Colonic mucosa (tissue), 4 donors: ENCODE data around the gene METTL21A. TPM values are rescaled to one million over a fixed set of nuclear protein-coding genes. Genes with fewer than 3 reads are reported as not detected.
A peak's percentile ranks its signal among the peaks of the same experiment; 100 is the strongest.

ENCODE experiments used
- DNase-seq: peaks from one replicate; pipeline ENCODE4 v3.0.0-alpha.2; 2020
- H3K27ac ChIP-seq: fragments of 200-600 bp; one replicate; pipeline ENCODE4 v1.8.0; 2021
- H3K27me3 ChIP-seq: fragments of 200-600 bp; one replicate; pipeline ENCODE4 v1.8.0; 2021
- H3K36me3 ChIP-seq: fragments of 200-600 bp; one replicate; pipeline ENCODE4 v1.8.0; 2021
- H3K4me1 ChIP-seq: fragments of 200-600 bp; one replicate; pipeline ENCODE4 v1.8.0; 2021; ENCODE audit warnings: mild to moderate bottlenecking
- H3K4me3 ChIP-seq: fragments of 200-600 bp; one replicate; pipeline ENCODE4 v1.8.0; 2021
- H3K9ac ChIP-seq, 2 donors: one replicate each; pipeline ENCODE4 v1.7.0; 2013; ENCODE audit warnings: control low read depth in 2 of 2, low read depth in 2 of 2, low read length in 2 of 2
- H3K9me3 ChIP-seq: fragments of 200-600 bp; one replicate; pipeline ENCODE4 v1.8.0; 2021
- CTCF ChIP-seq: fragments of 200-600 bp; IDR thresholded peaks from one replicate; pipeline ENCODE4 v1.8.0; 2022; ENCODE audit warnings: antibody characterized with exemption, mild to moderate bottlenecking
- intact Hi-C: fragments of 100-400 bp; cut with DNase I; formaldehyde crosslinking; loops from one replicate; pipeline ENCODE4 v1.14.1; 2022
- total RNA-seq, 2 donors: library from RNA; stranded (reverse); fragmentation: NEBNext Ultra II Directional in 1 of 2; extraction: Animal tissue kit (Norgen Biotek cat#: 25700) in 1 of 2; gene quantifications; one replicate each; pipeline ENCODE4 v1.2.1, GENCODE V29; 2021
- donor health status: healthy.
- donor health status: DM: no; HTN: no; CAD: no.
- donor health status: DM: no; HTN: no; CAD: no.

Gene METTL21A
- total RNA-seq, 2 donors from 2014 or later, result 14.2 to 20.3 TPM

GRCh38 chr2:207594731-207595130, 30.5 kb downstream of the METTL21A start:
- Histone ChIP-seq H3K4me1 (no peaks in the 10 kb centered on the region), H3K9ac (no peak overlapping the region), H3K27me3 (no peaks in the 10 kb centered on the region), H3K36me3 (peaks cover 6% of the 10 kb centered on the region), H3K27ac (no peak overlapping the region), H3K4me3 (no peak overlapping the region), H3K9me3 (no peaks in the 10 kb centered on the region)
- DNase-seq, result no peak
- intact Hi-C loops, result no loop called here
- TF ChIP-seq CTCF, result no peak

- no peak for DNase-seq
- no peak overlapping the region for H3K4me3 ChIP-seq
- no peak overlapping the region for H3K9ac ChIP-seq
- no peaks in the 10 kb centered on the region for H3K9me3 ChIP-seq
- peaks cover 6% of the 10 kb centered on the region for H3K36me3 ChIP-seq
- TF ChIP-seq CTCF, result no peak
- H3K27me3 ChIP-seq, result no peaks in the 10 kb centered on the region
- no peaks in the 10 kb centered on the region for H3K4me1 ChIP-seq
- no peak overlapping the region for H3K27ac ChIP-seq
- intact Hi-C loops, result no loop called here
These were observed 30.9 kb downstream of the METTL21A start for GRCh38 chr2:207594264-207594663.

- H3K4me3 ChIP-seq, result no peak overlapping the region
- H3K9ac ChIP-seq, result no peak overlapping the region
- no peak for DNase-seq
- H3K27me3 ChIP-seq, result no peaks in the 10 kb centered on the region
- H3K27ac ChIP-seq, result no peak overlapping the region
- H3K9me3 ChIP-seq, result no peaks in the 10 kb centered on the region
- no peak for TF ChIP-seq CTCF
- intact Hi-C loops, result no loop called here
- H3K36me3 ChIP-seq, result peaks cover 3% of the 10 kb centered on the region
- no peaks in the 10 kb centered on the region for H3K4me1 ChIP-seq
These were observed 31.9 kb downstream of the METTL21A start for GRCh38 chr2:207593277-207593676.

- no peaks in the 10 kb centered on the region for H3K9me3 ChIP-seq
- no peak overlapping the region for H3K9ac ChIP-seq
- DNase-seq, result no peak
- intact Hi-C loops, result no loop called here
- H3K4me1 ChIP-seq, result no peaks in the 10 kb centered on the region
- no peaks in the 10 kb centered on the region for H3K36me3 ChIP-seq
- H3K4me3 ChIP-seq, result no peak overlapping the region
- H3K27ac ChIP-seq, result no peak overlapping the region
- no peak for TF ChIP-seq CTCF
- no peaks in the 10 kb centered on the region for H3K27me3 ChIP-seq
These were observed 36.1 kb downstream of the METTL21A start for GRCh38 chr2:207589143-207589542.

GRCh38 chr2:207587305-207587704, 37.9 kb downstream of the METTL21A start:
- H3K9me3 ChIP-seq, result no peaks in the 10 kb centered on the region
- no peak overlapping the region for H3K9ac ChIP-seq
- no peaks in the 10 kb centered on the region for H3K36me3 ChIP-seq
- H3K4me1 ChIP-seq, result no peaks in the 10 kb centered on the region
- no peak overlapping the region for H3K4me3 ChIP-seq
- no peak for DNase-seq
- H3K27ac ChIP-seq, result no peak overlapping the region
- intact Hi-C loops, result no loop called here
- TF ChIP-seq CTCF, result no peak
- H3K27me3 ChIP-seq, result no peaks in the 10 kb centered on the region

- H3K4me3 ChIP-seq, result no peak overlapping the region
- H3K9me3 ChIP-seq, result no peaks in the 10 kb centered on the region
- H3K27me3 ChIP-seq, result no peaks in the 10 kb centered on the region
- no peaks in the 10 kb centered on the region for H3K4me1 ChIP-seq
- no peak overlapping the region for H3K27ac ChIP-seq
- H3K36me3 ChIP-seq, result no peaks in the 10 kb centered on the region
- no peak for TF ChIP-seq CTCF
- intact Hi-C loops, result no loop called here
- H3K9ac ChIP-seq, result peak overlapping the region in 1 of 2 donors; percentile 18
- no peak for DNase-seq
These were observed 40.2 kb downstream of the METTL21A start for GRCh38 chr2:207584952-207585351.
